Osteocyte (in vitro differentiated cells): Measurements from ENCODE around the gene MALRD1. TPM values are rescaled to one million over a fixed set of nuclear protein-coding genes. Genes with fewer than 3 reads are reported as not detected.

Experiments used
- DNase-seq: peaks from one replicate; pipeline ENCODE4 v3.0.0; 2021; ENCODE audit warnings: mixed read lengths; ENCODE audit not compliant: unreplicated experiment; ENCODE audit errors: extremely low spot score
- H3K27ac Mint-ChIP-seq: one replicate; pipeline ENCODE4 v1.8.0; 2021; ENCODE audit warnings: mild to moderate bottlenecking, mixed read lengths; ENCODE audit not compliant: unreplicated experiment
- H3K27me3 Mint-ChIP-seq: one replicate; pipeline ENCODE4 v1.8.0; 2021; ENCODE audit warnings: mixed read lengths; ENCODE audit not compliant: unreplicated experiment
- H3K36me3 Mint-ChIP-seq: one replicate; pipeline ENCODE4 v1.8.0; 2021; ENCODE audit warnings: mixed read lengths; ENCODE audit not compliant: unreplicated experiment
- H3K4me1 Mint-ChIP-seq: one replicate; pipeline ENCODE4 v1.8.0; 2021; ENCODE audit warnings: mixed read lengths; ENCODE audit not compliant: unreplicated experiment
- H3K4me3 Mint-ChIP-seq: one replicate; pipeline ENCODE4 v1.8.0; 2021; ENCODE audit warnings: mild to moderate bottlenecking, moderate library complexity, mixed read lengths; ENCODE audit not compliant: unreplicated experiment
- H3K9me3 Mint-ChIP-seq: one replicate; pipeline ENCODE4 v1.8.0; 2021; ENCODE audit warnings: mixed read lengths; ENCODE audit not compliant: unreplicated experiment
- CTCF ChIP-seq: fragments of 200-600 bp; sonication (generic); IDR thresholded peaks from 2 replicates; pipeline ENCODE4 v1.5.0; 2021; ENCODE audit warnings: antibody characterized with exemption, mild to moderate bottlenecking, moderate library complexity
- total RNA-seq: library from RNA; stranded (reverse); gene quantifications from 2 replicates; pipeline ENCODE4 v1.2.1, GENCODE V29; 2021

Gene MALRD1
- total RNA-seq, 1 donor from 2014 or later, result 0.56 TPM

GRCh38 chr10:19212590-19212989, 164.0 kb downstream of the MALRD1 start:
- Mint-ChIP-seq H3K4me1 (no peaks in the 10 kb centered on the region), H3K36me3 (no peaks in the 10 kb centered on the region), H3K27me3 (no peaks in the 10 kb centered on the region), H3K27ac (no peak overlapping the region), H3K4me3 (no peak overlapping the region), H3K9me3 (no peaks in the 10 kb centered on the region)
- no peak for DNase-seq
- TF ChIP-seq CTCF, result no peak

- Mint-ChIP-seq H3K9me3 (peaks cover 5% of the 10 kb centered on the region), H3K4me3 (no peak overlapping the region), H3K27me3 (no peaks in the 10 kb centered on the region), H3K4me1 (no peaks in the 10 kb centered on the region), H3K27ac (no peak overlapping the region), H3K36me3 (no peaks in the 10 kb centered on the region)
- TF ChIP-seq CTCF, result no peak
- no peak for DNase-seq
Measured at GRCh38 chr10:19221216-19221615, 172.6 kb downstream of the MALRD1 start.

- no peaks in the 10 kb centered on the region for H3K36me3 Mint-ChIP-seq
- no peak for DNase-seq
- TF ChIP-seq CTCF, result no peak
- no peak overlapping the region for H3K4me3 Mint-ChIP-seq
- H3K27ac Mint-ChIP-seq, result no peak overlapping the region
- no peaks in the 10 kb centered on the region for H3K27me3 Mint-ChIP-seq
- peaks cover 9% of the 10 kb centered on the region for H3K9me3 Mint-ChIP-seq
- no peaks in the 10 kb centered on the region for H3K4me1 Mint-ChIP-seq
Measured at GRCh38 chr10:19226025-19226424, 177.4 kb downstream of the MALRD1 start.

GRCh38 chr10:19231034-19231433, 182.4 kb downstream of the MALRD1 start:
- Mint-ChIP-seq H3K4me3 (no peak overlapping the region), H3K4me1 (no peaks in the 10 kb centered on the region), H3K27me3 (no peaks in the 10 kb centered on the region), H3K36me3 (no peaks in the 10 kb centered on the region), H3K27ac (no peak overlapping the region), H3K9me3 (peaks cover 20% of the 10 kb centered on the region)
- DNase-seq, result no peak
- TF ChIP-seq CTCF, result no peak

GRCh38 chr10:19245889-19246752, 197.5 kb downstream of the MALRD1 start:
- Mint-ChIP-seq H3K27me3 (no peaks in the 10 kb centered on the region), H3K27ac (no peak overlapping the region), H3K4me3 (no peak overlapping the region), H3K4me1 (no peaks in the 10 kb centered on the region), H3K9me3 (peaks cover 8% of the 10 kb centered on the region), H3K36me3 (no peaks in the 10 kb centered on the region)
- DNase-seq, result no peak
- no peak for TF ChIP-seq CTCF
